T-helper 17 cell (primary cell): ENCODE measurements around the gene TEKT3. TPM values are rescaled to one million over a fixed set of nuclear protein-coding genes. Genes with fewer than 3 reads are reported as not detected.

Source experiments
- ATAC-seq: fragments of 150-1000 bp; cut with Tn5 transposase; 2 replicates; pipeline ENCODE4 v1.10.0; 2021; ENCODE audit warnings: mild to moderate bottlenecking, moderate library complexity
- DNase-seq, 3 donors: peaks; one replicate each; pipeline versions ENCODE4 v3.0.0 to v3.0.0-alpha.2; 2020 to 2021
- H3K9me3 ChIP-seq: one replicate; pipeline ENCODE4 v1.7.0; 2013; ENCODE audit warnings: low read length, mild to moderate bottlenecking; ENCODE audit not compliant: control insufficient read depth, poor library complexity, severe bottlenecking
- H3K27ac Mint-ChIP-seq: one replicate; pipeline ENCODE4 v1.8.0; 2022; ENCODE audit warnings: mild to moderate bottlenecking, moderate library complexity, mixed read lengths
- H3K27me3 Mint-ChIP-seq: one replicate; pipeline ENCODE4 v1.8.0; 2022; ENCODE audit warnings: mixed read lengths
- H3K36me3 Mint-ChIP-seq: one replicate; pipeline ENCODE4 v1.8.0; 2022; ENCODE audit warnings: low read depth, mixed read lengths
- H3K4me1 Mint-ChIP-seq: one replicate; pipeline ENCODE4 v1.8.0; 2022; ENCODE audit warnings: mild to moderate bottlenecking, mixed read lengths
- H3K4me3 Mint-ChIP-seq: one replicate; pipeline ENCODE4 v1.8.0; 2022; ENCODE audit warnings: mild to moderate bottlenecking, moderate library complexity, mixed read lengths
- total RNA-seq, 4 donors: library from RNA in 2 of 4; stranded (reverse) in 2 of 4; gene quantifications; one replicate each; pipeline ENCODE4 v1.2.3 and lab custom pipeline; 2022 to 2026

Gene TEKT3
- total RNA-seq, 2 donors from 2014 or later: not detected

GRCh38 chr17:15342460-15342859 is 1.1 kb upstream of the TEKT3 start:
- H3K9me3 ChIP-seq: no peaks in the 10 kb centered on the region
- ATAC-seq (no peak), DNase-seq (no peak)
- Mint-ChIP-seq H3K27ac (no peak overlapping the region), H3K36me3 (peaks cover 5% of the 10 kb centered on the region), H3K4me3 (no peak overlapping the region), H3K4me1 (peaks cover 10% of the 10 kb centered on the region), H3K27me3 (peaks cover 70% of the 10 kb centered on the region)

GRCh38 chr17:15341966-15342365 is 569 bp upstream of the TEKT3 start:
- H3K27me3 Mint-ChIP-seq: peaks cover 69% of the 10 kb centered on the region
- no peak overlapping the region for H3K4me3 Mint-ChIP-seq
- peaks cover 7% of the 10 kb centered on the region for H3K36me3 Mint-ChIP-seq
- no peak overlapping the region for H3K27ac Mint-ChIP-seq
- ATAC-seq (no peak), DNase-seq (no peak)
- peaks cover 10% of the 10 kb centered on the region for H3K4me1 Mint-ChIP-seq
- H3K9me3 ChIP-seq: no peaks in the 10 kb centered on the region

GRCh38 chr17:15340966-15341365 is 431 bp downstream of the TEKT3 start:
- H3K36me3 Mint-ChIP-seq: peaks cover 7% of the 10 kb centered on the region
- H3K4me3 Mint-ChIP-seq: peak overlapping the region; percentile 84
- H3K27ac Mint-ChIP-seq: no peak overlapping the region
- peaks cover 60% of the 10 kb centered on the region for H3K27me3 Mint-ChIP-seq
- no peaks in the 10 kb centered on the region for H3K9me3 ChIP-seq
- ATAC-seq (no peak), DNase-seq (no peak)
- peaks cover 10% of the 10 kb centered on the region for H3K4me1 Mint-ChIP-seq

GRCh38 chr17:15335446-15335845 is 6.0 kb downstream of the TEKT3 start:
- Mint-ChIP-seq H3K27me3 (peaks cover 14% of the 10 kb centered on the region), H3K36me3 (peaks cover 2% of the 10 kb centered on the region), H3K4me1 (no peaks in the 10 kb centered on the region), H3K4me3 (no peak overlapping the region), H3K27ac (no peak overlapping the region)
- ATAC-seq (no peak), DNase-seq (no peak)
- H3K9me3 ChIP-seq: no peaks in the 10 kb centered on the region

- no peak overlapping the region for H3K4me3 Mint-ChIP-seq
- no peaks in the 10 kb centered on the region for H3K4me1 Mint-ChIP-seq
- peaks cover 2% of the 10 kb centered on the region for H3K36me3 Mint-ChIP-seq
- no peak for ATAC-seq
- no peak for DNase-seq
- H3K9me3 ChIP-seq: no peaks in the 10 kb centered on the region
- peaks cover 9% of the 10 kb centered on the region for H3K27me3 Mint-ChIP-seq
- no peak overlapping the region for H3K27ac Mint-ChIP-seq
These were observed 7.1 kb downstream of the TEKT3 start for GRCh38 chr17:15334266-15334665.

GRCh38 chr17:15332338-15332737 is 9.1 kb downstream of the TEKT3 start:
- peaks cover 2% of the 10 kb centered on the region for H3K36me3 Mint-ChIP-seq
- no peak for ATAC-seq
- H3K9me3 ChIP-seq: no peaks in the 10 kb centered on the region
- no peak for DNase-seq
- no peak overlapping the region for H3K27ac Mint-ChIP-seq
- peaks cover 12% of the 10 kb centered on the region for H3K27me3 Mint-ChIP-seq
- no peak overlapping the region for H3K4me3 Mint-ChIP-seq
- no peaks in the 10 kb centered on the region for H3K4me1 Mint-ChIP-seq

- H3K36me3 Mint-ChIP-seq: no peaks in the 10 kb centered on the region
- H3K4me3 Mint-ChIP-seq: no peak overlapping the region
- H3K9me3 ChIP-seq: no peaks in the 10 kb centered on the region
- no peaks in the 10 kb centered on the region for H3K4me1 Mint-ChIP-seq
- no peak for DNase-seq
- no peak overlapping the region for H3K27ac Mint-ChIP-seq
- ATAC-seq: no peak
- peaks cover 47% of the 10 kb centered on the region for H3K27me3 Mint-ChIP-seq
These were observed 18.3 kb downstream of the TEKT3 start for GRCh38 chr17:15323131-15323530.

GRCh38 chr17:15321556-15322251 is 19.7 kb downstream of the TEKT3 start:
- H3K4me1 Mint-ChIP-seq: no peaks in the 10 kb centered on the region
- peaks cover 50% of the 10 kb centered on the region for H3K27me3 Mint-ChIP-seq
- H3K4me3 Mint-ChIP-seq: no peak overlapping the region
- ATAC-seq (no peak), DNase-seq (no peak)
- no peaks in the 10 kb centered on the region for H3K36me3 Mint-ChIP-seq
- H3K27ac Mint-ChIP-seq: no peak overlapping the region
- no peaks in the 10 kb centered on the region for H3K9me3 ChIP-seq

GRCh38 chr17:15319452-15320010 is 21.9 kb downstream of the TEKT3 start:
- Mint-ChIP-seq H3K36me3 (no peaks in the 10 kb centered on the region), H3K27ac (no peak overlapping the region)

GRCh38 chr17:15311996-15312395 is 29.4 kb downstream of the TEKT3 start:
- DNase-seq (no peak), ATAC-seq (no peak)
- H3K4me3 Mint-ChIP-seq: no peak overlapping the region
- no peaks in the 10 kb centered on the region for H3K4me1 Mint-ChIP-seq
- H3K9me3 ChIP-seq: no peaks in the 10 kb centered on the region
- no peak overlapping the region for H3K27ac Mint-ChIP-seq
- peaks cover 28% of the 10 kb centered on the region for H3K27me3 Mint-ChIP-seq
- H3K36me3 Mint-ChIP-seq: no peaks in the 10 kb centered on the region

More at GRCh38 chr17:15319452-15320010, 21.9 kb downstream of the TEKT3 start:
- H3K27me3 Mint-ChIP-seq: peaks cover 44% of the 10 kb centered on the region
- ATAC-seq: no peak
- H3K9me3 ChIP-seq: no peaks in the 10 kb centered on the region
- no peak for DNase-seq
- no peak overlapping the region for H3K4me3 Mint-ChIP-seq
- H3K4me1 Mint-ChIP-seq: no peaks in the 10 kb centered on the region

- ATAC-seq (no peak), DNase-seq (no peak)
- Mint-ChIP-seq H3K36me3 (no peaks in the 10 kb centered on the region), H3K4me3 (no peak overlapping the region), H3K27ac (no peak overlapping the region), H3K27me3 (peaks cover 18% of the 10 kb centered on the region), H3K4me1 (no peaks in the 10 kb centered on the region)
- H3K9me3 ChIP-seq: no peaks in the 10 kb centered on the region
These were observed 31.6 kb downstream of the TEKT3 start for GRCh38 chr17:15309793-15310192.

- H3K4me3 Mint-ChIP-seq: no peak overlapping the region
- ATAC-seq: no peak
- no peaks in the 10 kb centered on the region for H3K9me3 ChIP-seq
- H3K27me3 Mint-ChIP-seq: peaks cover 16% of the 10 kb centered on the region
- H3K36me3 Mint-ChIP-seq: no peaks in the 10 kb centered on the region
- DNase-seq: no peak
- H3K4me1 Mint-ChIP-seq: no peaks in the 10 kb centered on the region
- H3K27ac Mint-ChIP-seq: no peak overlapping the region
These were observed 32.2 kb downstream of the TEKT3 start for GRCh38 chr17:15309236-15309635.

- H3K27ac Mint-ChIP-seq: no peak overlapping the region
- H3K36me3 Mint-ChIP-seq: no peaks in the 10 kb centered on the region
- no peak for ATAC-seq
- H3K27me3 Mint-ChIP-seq: peaks cover 18% of the 10 kb centered on the region
- H3K9me3 ChIP-seq: no peaks in the 10 kb centered on the region
- DNase-seq: no peak
- no peak overlapping the region for H3K4me3 Mint-ChIP-seq
- no peaks in the 10 kb centered on the region for H3K4me1 Mint-ChIP-seq
These were observed 32.6 kb downstream of the TEKT3 start for GRCh38 chr17:15308758-15309157.

GRCh38 chr17:15307710-15308111 is 33.7 kb downstream of the TEKT3 start:
- DNase-seq (no peak), ATAC-seq (no peak)
- Mint-ChIP-seq H3K4me1 (no peaks in the 10 kb centered on the region), H3K4me3 (no peak overlapping the region), H3K27me3 (peaks cover 25% of the 10 kb centered on the region), H3K36me3 (no peaks in the 10 kb centered on the region), H3K27ac (no peak overlapping the region)
- H3K9me3 ChIP-seq: no peaks in the 10 kb centered on the region
